ENCODE results near the gene KCND3. TPM values are rescaled to one million over a fixed set of nuclear protein-coding genes. Genes with fewer than 3 reads are reported as not detected.

Gene KCND3
- total RNA-seq, 1 experiment from 2014 or later = 0.15 TPM

DNA sequence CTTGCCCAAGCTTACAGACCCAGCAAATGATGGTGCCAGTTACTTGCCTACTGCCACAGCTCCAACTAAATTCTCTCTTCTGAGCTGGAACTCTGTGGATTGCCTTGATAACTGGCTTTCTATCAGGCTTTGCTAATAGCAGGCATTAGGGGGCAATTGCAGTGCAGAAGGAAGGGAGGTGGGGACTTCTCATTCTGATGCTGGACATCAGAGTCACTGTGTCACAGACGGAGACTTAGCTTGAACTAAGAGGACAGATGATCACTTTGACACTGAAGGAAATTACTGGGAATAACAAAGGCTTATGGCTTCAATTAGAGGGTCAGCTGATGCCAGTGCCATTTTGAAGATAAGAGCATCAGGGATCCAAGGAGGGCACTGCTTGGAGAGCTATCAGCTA lies 119.3 kb downstream of the KCND3 start:
- Histone ChIP-seq H4K20me1 (ENCODE audit: control insufficient read depth, insufficient read depth, insufficient read length) (no peaks in the 10 kb centered on the region), H2AFZ (ENCODE audit: low read length) (no peak overlapping the region), H3K4ac (ENCODE audit: low read depth, low read length) (no peak overlapping the region), H3K18ac (ENCODE audit: insufficient read length, low read depth, low read length) (no peak overlapping the region), H3K14ac (ENCODE audit: insufficient read depth, low read length) (no peak overlapping the region), H2AK5ac (ENCODE audit: insufficient read length, low read length) (no peak overlapping the region), H2BK5ac (ENCODE audit: insufficient read length, low read length) (no peak overlapping the region), H3K79me2 (ENCODE audit: insufficient read depth, low read length) (no peaks in the 10 kb centered on the region), H3K56ac (ENCODE audit: insufficient read length, low read depth, low read length) (no peak overlapping the region), H4K91ac (ENCODE audit: insufficient read length, low read depth, low read length) (no peak overlapping the region), H3K23ac (ENCODE audit: insufficient read length, low read depth, low read length) (no peak overlapping the region), H3T11ph (ENCODE audit: low read length) (no peak overlapping the region), H4K5ac (ENCODE audit: insufficient read length, low read depth, low read length) (no peak overlapping the region), H3K4me2 (ENCODE audit: insufficient read depth, insufficient read length, low read length) (no peak overlapping the region), H3K4me1 (ENCODE audit: insufficient read depth, low read length) (no peaks in the 10 kb centered on the region), H3K9ac (ENCODE audit: extremely low read depth, insufficient read length, low read length) (no peak overlapping the region), H4K8ac (replicated peaks; ENCODE audit: insufficient read length, low read depth, low read length) (no peak overlapping the region), H3K27ac (ENCODE audit: insufficient read length, low read depth, low read length) (no peak overlapping the region), H2BK12ac (ENCODE audit: insufficient read length, low read depth, low read length) (no peak overlapping the region), H2BK20ac (ENCODE audit: low read depth, low read length, poor library complexity, severe bottlenecking) (no peak overlapping the region), H3K79me1 (ENCODE audit: insufficient read depth, low read depth, low read length, poor library complexity, severe bottlenecking) (no peaks in the 10 kb centered on the region), H2BK120ac (ENCODE audit: low read depth, low read length, poor library complexity, severe bottlenecking) (no peak overlapping the region), H3K9me3 (ENCODE audit: control insufficient read depth, low read depth, low read length) (no peaks in the 10 kb centered on the region), H3K23me2 (ENCODE audit: insufficient read length, low read depth, low read length, poor library complexity, severe bottlenecking) (no peaks in the 10 kb centered on the region), H2BK15ac (ENCODE audit: low read depth, low read length) (no peak overlapping the region), H3K27me3 (ENCODE audit: insufficient read depth, low read length) (no peaks in the 10 kb centered on the region)
- Mint-ChIP-seq H3K27me3 (ENCODE audit: low read depth) (peaks cover 1% of the 10 kb centered on the region; the same call in 1 of the 2 replicates), H3K36me3 (ENCODE audit: insufficient read depth in 1 of 3, low read depth in 3 of 3) (no peaks in the 10 kb centered on the region), H3K4me3 (no peak overlapping the region), H3K4me1 (no peaks in the 10 kb centered on the region), H3K9me3 (no peaks in the 10 kb centered on the region), H3K27ac (no peak overlapping the region)
- TF ChIP-seq, protein P1, sequence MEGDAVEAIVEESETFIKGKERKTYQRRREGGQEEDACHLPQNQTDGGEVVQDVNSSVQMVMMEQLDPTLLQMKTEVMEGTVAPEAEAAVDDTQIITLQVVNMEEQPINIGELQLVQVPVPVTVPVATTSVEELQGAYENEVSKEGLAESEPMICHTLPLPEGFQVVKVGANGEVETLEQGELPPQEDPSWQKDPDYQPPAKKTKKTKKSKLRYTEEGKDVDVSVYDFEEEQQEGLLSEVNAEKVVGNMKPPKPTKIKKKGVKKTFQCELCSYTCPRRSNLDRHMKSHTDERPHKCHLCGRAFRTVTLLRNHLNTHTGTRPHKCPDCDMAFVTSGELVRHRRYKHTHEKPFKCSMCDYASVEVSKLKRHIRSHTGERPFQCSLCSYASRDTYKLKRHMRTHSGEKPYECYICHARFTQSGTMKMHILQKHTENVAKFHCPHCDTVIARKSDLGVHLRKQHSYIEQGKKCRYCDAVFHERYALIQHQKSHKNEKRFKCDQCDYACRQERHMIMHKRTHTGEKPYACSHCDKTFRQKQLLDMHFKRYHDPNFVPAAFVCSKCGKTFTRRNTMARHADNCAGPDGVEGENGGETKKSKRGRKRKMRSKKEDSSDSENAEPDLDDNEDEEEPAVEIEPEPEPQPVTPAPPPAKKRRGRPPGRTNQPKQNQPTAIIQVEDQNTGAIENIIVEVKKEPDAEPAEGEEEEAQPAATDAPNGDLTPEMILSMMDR (conservative IDR thresholded peaks at IDR 0.05) = no peak
- no CpG with 5 or more reads among the region's 1 CpG for WGBS (ENCODE audit: extremely low coverage, insufficient read length, low lambda C conversion rate)
- DNase-seq = no peak

Measured in H9 (cell line).